Activated CD4-positive, alpha-beta memory T cell treated with anti-CD3 and anti-CD28 coated beads, Interleukin-2, amount 10 ng/mL, durations not matched to agents 7 days and 5 days (primary cell): Measurements from ENCODE around the gene COL2A1. TPM values are rescaled to one million over a fixed set of nuclear protein-coding genes. Genes with fewer than 3 reads are reported as not detected.
A peak's percentile ranks its signal among the peaks of the same experiment; 100 is the strongest.

Experiments used
- CTCF ChIA-PET: fragments of 350-600 bp; sonication (Branson Sonifier 250); formaldehyde crosslinking; loops from one replicate; lab custom pipeline; 2021; ENCODE audit warnings: antibody characterized with exemption, inconsistent platforms; lab: Charles Lee
- POLR2A ChIA-PET: fragments of 350-600 bp; sonication (Branson Sonifier 250); formaldehyde crosslinking; loops from one replicate; lab custom pipeline; 2021; ENCODE audit warnings: antibody characterized with exemption; lab: Charles Lee
- DNase-seq: peaks from one replicate; pipeline ENCODE4 v3.0.0-alpha.2; 2020
- H3K27ac Mint-ChIP-seq: one replicate; pipeline ENCODE4 v1.8.0; 2021; ENCODE audit warnings: mild to moderate bottlenecking, mixed read lengths
- H3K27me3 Mint-ChIP-seq: one replicate; pipeline ENCODE4 v1.8.0; 2021; ENCODE audit warnings: mixed read lengths
- H3K36me3 Mint-ChIP-seq: one replicate; pipeline ENCODE4 v1.8.0; 2021; ENCODE audit warnings: low read depth, mixed read lengths
- H3K4me1 Mint-ChIP-seq: one replicate; pipeline ENCODE4 v1.8.0; 2021; ENCODE audit warnings: mixed read lengths
- H3K4me3 Mint-ChIP-seq: one replicate; pipeline ENCODE4 v1.8.0; 2021; ENCODE audit warnings: mild to moderate bottlenecking, mixed read lengths
- H3K9me3 Mint-ChIP-seq: one replicate; pipeline ENCODE4 v1.8.0; 2021; ENCODE audit warnings: mixed read lengths
- total RNA-seq, 2 experiments: library from RNA; stranded (reverse); gene quantifications; one replicate each; pipeline ENCODE4 v1.2.3, GENCODE V29; 2021

The COL2A1 gene
- total RNA-seq, 2 experiments from 2014 or later, result not detected

- no peak overlapping the region for H3K27ac Mint-ChIP-seq
- no peak overlapping the region for H3K4me3 Mint-ChIP-seq
- H3K9me3 Mint-ChIP-seq, result no peaks in the 10 kb centered on the region
- H3K36me3 Mint-ChIP-seq, result no peaks in the 10 kb centered on the region
- POLR2A ChIA-PET, result no interaction called here
- CTCF ChIA-PET, result interaction anchor here (1.2 kb wide), 1 partner anchor 13 kb away, joined by 4 read pairs; no protein-coding TSS in a partner anchor
- H3K27me3 Mint-ChIP-seq, result peaks cover 48% of the 10 kb centered on the region
- no peaks in the 10 kb centered on the region for H3K4me1 Mint-ChIP-seq
- no peak for DNase-seq
Measured at GRCh38 chr12:48015954-48016353, 11.7 kb upstream of the COL2A1 start.

GRCh38 chr12:48015129-48015528 lies 10.9 kb upstream of the COL2A1 start:
- ChIA-PET POLR2A (interaction anchor here (1.0 kb wide), 1 partner anchor 10 kb away, joined by 3 read pairs; no protein-coding TSS in a partner anchor), CTCF (interaction anchor here (1.2 kb wide), 1 partner anchor 12 kb away, joined by 4 read pairs; no protein-coding TSS in a partner anchor)
- Mint-ChIP-seq H3K4me1 (no peaks in the 10 kb centered on the region), H3K27me3 (peaks cover 49% of the 10 kb centered on the region), H3K36me3 (no peaks in the 10 kb centered on the region), H3K27ac (no peak overlapping the region), H3K4me3 (no peak overlapping the region), H3K9me3 (no peaks in the 10 kb centered on the region)
- no peak for DNase-seq

GRCh38 chr12:48013287-48013686 lies 9.0 kb upstream of the COL2A1 start:
- ChIA-PET CTCF (no interaction called here), POLR2A (no interaction called here)
- Mint-ChIP-seq H3K27me3 (peaks cover 57% of the 10 kb centered on the region), H3K4me3 (no peak overlapping the region), H3K27ac (no peak overlapping the region), H3K36me3 (no peaks in the 10 kb centered on the region), H3K9me3 (no peaks in the 10 kb centered on the region), H3K4me1 (no peaks in the 10 kb centered on the region)
- DNase-seq, result no peak

GRCh38 chr12:48012070-48012469 lies 7.8 kb upstream of the COL2A1 start:
- CTCF ChIA-PET, result no interaction called here

GRCh38 chr12:48010366-48010970 lies 6.2 kb upstream of the COL2A1 start:
- H3K27me3 Mint-ChIP-seq, result peaks cover 73% of the 10 kb centered on the region
- no peak for DNase-seq
- no peak overlapping the region for H3K27ac Mint-ChIP-seq
- H3K4me1 Mint-ChIP-seq, result peaks cover under 1% of the 10 kb centered on the region
- no peak overlapping the region for H3K4me3 Mint-ChIP-seq
- H3K9me3 Mint-ChIP-seq, result no peaks in the 10 kb centered on the region
- ChIA-PET POLR2A (no interaction called here), CTCF (interaction anchor here (0.6 kb wide), 1 partner anchor 1234 kb away, joined by 3 read pairs; no protein-coding TSS in a partner anchor)
- H3K36me3 Mint-ChIP-seq, result no peaks in the 10 kb centered on the region

More at GRCh38 chr12:48012070-48012469, 7.8 kb upstream of the COL2A1 start:
- POLR2A ChIA-PET, result no interaction called here
- no peak for DNase-seq
- Mint-ChIP-seq H3K4me3 (no peak overlapping the region), H3K27me3 (peaks cover 62% of the 10 kb centered on the region), H3K36me3 (no peaks in the 10 kb centered on the region), H3K9me3 (no peaks in the 10 kb centered on the region), H3K4me1 (no peaks in the 10 kb centered on the region), H3K27ac (no peak overlapping the region)

- Mint-ChIP-seq H3K4me3 (no peak overlapping the region), H3K9me3 (no peaks in the 10 kb centered on the region), H3K27ac (no peak overlapping the region), H3K4me1 (peaks cover 2% of the 10 kb centered on the region), H3K27me3 (peaks cover 74% of the 10 kb centered on the region), H3K36me3 (no peaks in the 10 kb centered on the region)
- no peak for DNase-seq
- ChIA-PET CTCF (no interaction called here), POLR2A (no interaction called here)
Measured at GRCh38 chr12:48009471-48009870, 5.2 kb upstream of the COL2A1 start.

GRCh38 chr12:48008950-48009349 lies 4.7 kb upstream of the COL2A1 start:
- Mint-ChIP-seq H3K36me3 (no peaks in the 10 kb centered on the region), H3K9me3 (no peaks in the 10 kb centered on the region), H3K4me1 (peaks cover 5% of the 10 kb centered on the region), H3K27me3 (peaks cover 75% of the 10 kb centered on the region), H3K27ac (no peak overlapping the region), H3K4me3 (no peak overlapping the region)
- DNase-seq, result no peak
- ChIA-PET CTCF (no interaction called here), POLR2A (no interaction called here)

- Mint-ChIP-seq H3K9me3 (no peaks in the 10 kb centered on the region), H3K4me1 (peaks cover 11% of the 10 kb centered on the region), H3K4me3 (no peak overlapping the region), H3K36me3 (no peaks in the 10 kb centered on the region), H3K27me3 (peaks cover 77% of the 10 kb centered on the region), H3K27ac (no peak overlapping the region)
- ChIA-PET CTCF (no interaction called here), POLR2A (no interaction called here)
- no peak for DNase-seq
Measured at GRCh38 chr12:48008349-48008748, 4.1 kb upstream of the COL2A1 start.

- H3K27me3 Mint-ChIP-seq, result peaks cover 82% of the 10 kb centered on the region
- CTCF ChIA-PET, result no interaction called here
- H3K9me3 Mint-ChIP-seq, result no peaks in the 10 kb centered on the region
- peaks cover 20% of the 10 kb centered on the region for H3K4me1 Mint-ChIP-seq
- POLR2A ChIA-PET, result no interaction called here
- no peak overlapping the region for H3K4me3 Mint-ChIP-seq
- no peaks in the 10 kb centered on the region for H3K36me3 Mint-ChIP-seq
- no peak overlapping the region for H3K27ac Mint-ChIP-seq
- DNase-seq, result no peak
Measured at GRCh38 chr12:48007206-48007605, 2.9 kb upstream of the COL2A1 start.

GRCh38 chr12:48005750-48006021 lies 1.4 kb upstream of the COL2A1 start:
- ChIA-PET CTCF (no interaction called here), POLR2A (interaction anchor here (1.1 kb wide), 1 partner anchor 10 kb away, joined by 3 read pairs; no protein-coding TSS in a partner anchor)
- Mint-ChIP-seq H3K4me1 (peaks cover 33% of the 10 kb centered on the region), H3K36me3 (no peaks in the 10 kb centered on the region), H3K9me3 (no peaks in the 10 kb centered on the region), H3K27ac (no peak overlapping the region), H3K27me3 (peaks cover 89% of the 10 kb centered on the region), H3K4me3 (no peak overlapping the region)
- no peak for DNase-seq

GRCh38 chr12:48005001-48005749 lies 899 bp upstream of the COL2A1 start:
- ChIA-PET POLR2A (interaction anchor here (1.1 to 1.6 kb wide), 2 partner anchors 10 to 15 kb away, joined by 3 to 4 read pairs; no protein-coding TSS in a partner anchor), CTCF (no interaction called here)

GRCh38 chr12:48003226-48004052 lies 837 bp downstream of the COL2A1 start:
- POLR2A ChIA-PET, result interaction anchor here (0.8 to 1.6 kb wide), 3 partner anchors 13 to 174 kb away, joined by 3 to 6 read pairs (median 4); no protein-coding TSS in a partner anchor
- H3K4me1 Mint-ChIP-seq, result peaks cover 33% of the 10 kb centered on the region

More at GRCh38 chr12:48005001-48005749, 899 bp upstream of the COL2A1 start:
- DNase-seq, result no peak
- peaks cover 33% of the 10 kb centered on the region for H3K4me1 Mint-ChIP-seq
- no peaks in the 10 kb centered on the region for H3K36me3 Mint-ChIP-seq
- H3K4me3 Mint-ChIP-seq, result no peak overlapping the region
- H3K27ac Mint-ChIP-seq, result no peak overlapping the region
- H3K9me3 Mint-ChIP-seq, result no peaks in the 10 kb centered on the region
- peaks cover 94% of the 10 kb centered on the region for H3K27me3 Mint-ChIP-seq

More at GRCh38 chr12:48003226-48004052, 837 bp downstream of the COL2A1 start:
- no peaks in the 10 kb centered on the region for H3K9me3 Mint-ChIP-seq
- peaks cover 95% of the 10 kb centered on the region for H3K27me3 Mint-ChIP-seq
- CTCF ChIA-PET, result interaction anchor here (0.7 kb wide), 1 partner anchor 12 kb away, joined by 4 read pairs; no protein-coding TSS in a partner anchor
- H3K27ac Mint-ChIP-seq, result no peak overlapping the region
- H3K36me3 Mint-ChIP-seq, result no peaks in the 10 kb centered on the region
- DNase-seq, result no peak
- peak overlapping the region; percentile 43 for H3K4me3 Mint-ChIP-seq
